C4-2B (cell line): ENCODE results near the gene RCOR1.

Experiments
- H3K27ac ChIP-seq: fragments of 450-650 bp; 2 replicates; pipeline ENCODE4 v1.5.1; 2017
- CTCF ChIP-seq: fragments of 450-650 bp; conservative IDR thresholded peaks from 2 replicates; pipeline ENCODE4 v1.5.1; 2017; ENCODE audit warnings: mild to moderate bottlenecking
- ZFX ChIP-seq: fragments of 450-650 bp; IDR thresholded peaks from 2 replicates; pipeline ENCODE4 v1.6.1; 2017

RCOR1 gene

GRCh38 chr14:102731101-102731870, 138.8 kb downstream of the RCOR1 start:
- no peak overlapping the region for H3K27ac ChIP-seq
- TF ChIP-seq ZFX (no peak), CTCF (no peak)

- TF ChIP-seq ZFX (no peak), CTCF (no peak)
- H3K27ac ChIP-seq = no peak overlapping the region
Measured at GRCh38 chr14:102731871-102732800, 139.7 kb downstream of the RCOR1 start.

- H3K27ac ChIP-seq = no peak overlapping the region
- TF ChIP-seq ZFX (no peak), CTCF (no peak)
Measured at GRCh38 chr14:102732924-102733323, 140.5 kb downstream of the RCOR1 start.

GRCh38 chr14:102733326-102733725, 140.9 kb downstream of the RCOR1 start:
- H3K27ac ChIP-seq = no peak overlapping the region
- TF ChIP-seq ZFX (no peak), CTCF (no peak)

GRCh38 chr14:102734436-102734835, 142.0 kb downstream of the RCOR1 start:
- H3K27ac ChIP-seq = no peak overlapping the region
- TF ChIP-seq CTCF (no peak), ZFX (no peak)

GRCh38 chr14:102736956-102737355, 144.5 kb downstream of the RCOR1 start:
- no peak for TF ChIP-seq ZFX
- TF ChIP-seq CTCF = no peak
- H3K27ac ChIP-seq = no peak overlapping the region
